OCI-LY7 (cell line): ENCODE results near the gene MOGAT2. TPM values are rescaled to one million over a fixed set of nuclear protein-coding genes. Genes with fewer than 3 reads are reported as not detected.

Source experiments
- BruUV-seq: library from RNA; stranded (reverse); fragments of 400-500 nt; replicated peaks from 2 replicates; lab custom pipeline; 2021; lab: Mats Ljungman, UMichigan
- CTCF ChIA-PET: fragments of 300-600 bp; sonication (Branson Sonifier 250); formaldehyde crosslinking; loops from one replicate; lab custom pipeline; 2022; ENCODE audit warnings: antibody characterized with exemption; ENCODE audit not compliant: unreplicated experiment; lab: Charles Lee
- POLR2A ChIA-PET: fragments of 300-600 bp; sonication (Branson Sonifier 250); formaldehyde crosslinking; loops from one replicate; lab custom pipeline; 2022; ENCODE audit warnings: antibody characterized with exemption; lab: Charles Lee
- DNase-seq: peaks from one replicate; pipeline ENCODE4 v3.0.0-alpha.2; 2015; ENCODE audit warnings: low spot score
- H2AFZ ChIP-seq: fragments of 200-600 bp; sonication (generic), shearing (Covaris generic); 2 replicates; pipeline ENCODE4 v1.6.1; 2014; ENCODE audit warnings: mild to moderate bottlenecking, antibody characterized with exemption, low read length, moderate library complexity
- H3K27ac ChIP-seq: fragments of 200-600 bp; sonication (generic); 2 replicates; pipeline ENCODE4 v1.5.1; 2014; ENCODE audit warnings: mixed run types, low read depth, mild to moderate bottlenecking, moderate library complexity, low read length, inconsistent platforms; ENCODE audit not compliant: poor library complexity, severe bottlenecking
- H3K36me3 ChIP-seq: fragments of 200-600 bp; sonication (generic); 2 replicates; pipeline ENCODE4 v1.6.1; 2014; ENCODE audit warnings: mild to moderate bottlenecking, antibody characterized with exemption, low read length, moderate library complexity, mixed read lengths; ENCODE audit not compliant: insufficient read depth
- H3K4me1 ChIP-seq: fragments of 200-600 bp; sonication (generic); 2 replicates; pipeline ENCODE4 v1.5.1; 2014; ENCODE audit warnings: mild to moderate bottlenecking, low read length; ENCODE audit not compliant: insufficient read depth, poor library complexity, severe bottlenecking
- H3K4me2 ChIP-seq: fragments of 200-600 bp; sonication (generic); 2 replicates; pipeline ENCODE4 v1.6.1; 2014; ENCODE audit warnings: mild to moderate bottlenecking, low read length
- H3K4me3 ChIP-seq: fragments of 200-600 bp; sonication (generic); 2 replicates; pipeline ENCODE4 v1.5.1; 2014; ENCODE audit warnings: mild to moderate bottlenecking, low read depth, low read length; ENCODE audit not compliant: poor library complexity, severe bottlenecking
- H3K79me2 ChIP-seq: fragments of 200-600 bp; sonication (generic); 2 replicates; pipeline ENCODE4 v1.6.1; 2016; ENCODE audit warnings: low read depth, mild to moderate bottlenecking, low read length, moderate library complexity, mixed read lengths; ENCODE audit not compliant: insufficient read depth
- H3K9me2 ChIP-seq: fragments of 200-600 bp; sonication (generic); 2 replicates; pipeline ENCODE4 v1.6.1; 2016; ENCODE audit warnings: mild to moderate bottlenecking, low read length, mixed read lengths; ENCODE audit not compliant: insufficient read depth
- H3K9me3 ChIP-seq: fragments of 200-600 bp; sonication (generic); 2 replicates; pipeline ENCODE4 v1.6.1; 2014; ENCODE audit warnings: mild to moderate bottlenecking, mixed run types, low read length, mixed read lengths
- H4K20me1 ChIP-seq: fragments of 200-600 bp; sonication (generic); 2 replicates; pipeline ENCODE4 v1.6.1; 2014; ENCODE audit warnings: mild to moderate bottlenecking, antibody characterized with exemption, low read length, moderate library complexity, mixed read lengths; ENCODE audit not compliant: insufficient read depth
- CTCF ChIP-seq: fragments of 200-600 bp; sonication (generic); conservative IDR thresholded peaks from 2 replicates; pipeline ENCODE4 v1.5.1; 2014; ENCODE audit warnings: mild to moderate bottlenecking, antibody characterized with exemption, low read length, moderate library complexity, mixed read lengths
- EZH2phosphoT487 ChIP-seq: fragments of 200-600 bp; sonication (generic); IDR thresholded peaks from 2 replicates; pipeline ENCODE4 v1.6.1; 2018; ENCODE audit warnings: low read depth, borderline replicate concordance, mild to moderate bottlenecking, mixed run types, antibody characterized with exemption, low read length, moderate library complexity, mixed read lengths
- intact Hi-C: fragments of 100-400 bp; cut with micrococcal nuclease; formaldehyde crosslinking; loops from one replicate; pipeline ENCODE4 v1.10.0; 2022; ENCODE audit not compliant: unreplicated experiment
- total RNA-seq, 2 experiments: library from RNA; depleted of rRNA in 1 of 2; stranded (reverse); fragments of >200 nt in 1 of 2; shearing (Covaris generic) in 1 of 2; gene quantifications; 2 replicates each; pipeline ENCODE4 v1.2.3, GENCODE V29; 2014 to 2022

MOGAT2 gene
- total RNA-seq, 2 experiments from 2014 or later = not detected

DNA sequence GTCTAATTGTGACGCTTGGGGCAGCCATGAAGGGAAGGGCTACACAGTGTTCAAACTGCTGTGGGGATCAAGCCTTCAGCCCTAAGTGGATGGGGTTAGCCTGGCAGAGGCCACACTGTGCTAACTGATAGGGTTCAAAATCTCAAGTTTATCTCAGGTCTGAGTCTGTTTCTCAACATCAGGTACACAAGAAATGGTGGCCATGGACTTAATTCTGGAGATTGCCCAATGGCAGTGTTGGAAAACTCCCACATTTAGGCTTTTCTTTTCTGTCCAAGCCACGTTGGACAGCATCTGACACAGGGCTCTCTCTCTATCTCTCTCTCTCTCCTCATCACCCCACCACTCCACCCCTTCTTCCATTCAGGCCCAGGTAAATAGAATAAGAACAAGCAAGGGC is 40.0 kb downstream of the MOGAT2 start:
- CTCF ChIA-PET = no interaction called here
- Histone ChIP-seq H2AFZ (no peak overlapping the region), H3K27ac (no peak overlapping the region), H3K9me3 (no peaks in the 10 kb centered on the region), H3K4me2 (no peak overlapping the region), H4K20me1 (no peaks in the 10 kb centered on the region), H3K9me2 (no peaks in the 10 kb centered on the region), H3K4me3 (no peak overlapping the region), H3K79me2 (no peaks in the 10 kb centered on the region), H3K4me1 (no peaks in the 10 kb centered on the region), H3K36me3 (no peaks in the 10 kb centered on the region)
- BruUV-seq = no TSS peak
- DNase-seq = no peak
- intact Hi-C loops = no loop called here
- POLR2A ChIA-PET = no interaction called here
- no peak for TF ChIP-seq CTCF
- no peak for TF ChIP-seq EZH2phosphoT487

- no peak for TF ChIP-seq EZH2phosphoT487
- no peak for TF ChIP-seq CTCF
- H3K9me3 ChIP-seq = no peaks in the 10 kb centered on the region
- H4K20me1 ChIP-seq = no peaks in the 10 kb centered on the region
- intact Hi-C loops = no loop called here
- POLR2A ChIA-PET = interaction anchor here (0.6 kb wide), 1 partner anchor 91 kb away, joined by 3 read pairs; no protein-coding TSS in a partner anchor
- H3K4me3 ChIP-seq = no peak overlapping the region
- no peaks in the 10 kb centered on the region for H3K4me1 ChIP-seq
- H3K27ac ChIP-seq = no peak overlapping the region
- no peaks in the 10 kb centered on the region for H3K36me3 ChIP-seq
- H2AFZ ChIP-seq = no peak overlapping the region
- CTCF ChIA-PET = no interaction called here
- no peaks in the 10 kb centered on the region for H3K79me2 ChIP-seq
- DNase-seq = no peak
- H3K4me2 ChIP-seq = no peak overlapping the region
- no peaks in the 10 kb centered on the region for H3K9me2 ChIP-seq
- no TSS peak for BruUV-seq
Measured at GRCh38 chr11:75759832-75760231, 42.2 kb downstream of the MOGAT2 start.

GRCh38 chr11:75760243-75760642 is 42.6 kb downstream of the MOGAT2 start:
- Histone ChIP-seq H3K4me3 (no peak overlapping the region), H3K27ac (no peak overlapping the region), H3K79me2 (no peaks in the 10 kb centered on the region), H3K4me2 (no peak overlapping the region), H4K20me1 (no peaks in the 10 kb centered on the region), H2AFZ (no peak overlapping the region), H3K9me2 (no peaks in the 10 kb centered on the region), H3K9me3 (no peaks in the 10 kb centered on the region), H3K4me1 (no peaks in the 10 kb centered on the region), H3K36me3 (no peaks in the 10 kb centered on the region)
- ChIA-PET CTCF (no interaction called here), POLR2A (interaction anchor here (0.6 kb wide), 1 partner anchor 91 kb away, joined by 3 read pairs; no protein-coding TSS in a partner anchor)
- no TSS peak for BruUV-seq
- intact Hi-C loops = no loop called here
- TF ChIP-seq CTCF (no peak), EZH2phosphoT487 (no peak)
- DNase-seq = no peak
